NCI-H748 (cell line): ENCODE measurements around the gene CIPC.
A peak's percentile ranks its signal among the peaks of the same experiment; 100 is the strongest.

ENCODE experiments used
- DNase-seq: peaks from one replicate; lab custom pipeline; 2025; ENCODE audit not compliant: unreplicated experiment; lab: John Stamatoyannopoulos, UW

The CIPC gene

DNA sequence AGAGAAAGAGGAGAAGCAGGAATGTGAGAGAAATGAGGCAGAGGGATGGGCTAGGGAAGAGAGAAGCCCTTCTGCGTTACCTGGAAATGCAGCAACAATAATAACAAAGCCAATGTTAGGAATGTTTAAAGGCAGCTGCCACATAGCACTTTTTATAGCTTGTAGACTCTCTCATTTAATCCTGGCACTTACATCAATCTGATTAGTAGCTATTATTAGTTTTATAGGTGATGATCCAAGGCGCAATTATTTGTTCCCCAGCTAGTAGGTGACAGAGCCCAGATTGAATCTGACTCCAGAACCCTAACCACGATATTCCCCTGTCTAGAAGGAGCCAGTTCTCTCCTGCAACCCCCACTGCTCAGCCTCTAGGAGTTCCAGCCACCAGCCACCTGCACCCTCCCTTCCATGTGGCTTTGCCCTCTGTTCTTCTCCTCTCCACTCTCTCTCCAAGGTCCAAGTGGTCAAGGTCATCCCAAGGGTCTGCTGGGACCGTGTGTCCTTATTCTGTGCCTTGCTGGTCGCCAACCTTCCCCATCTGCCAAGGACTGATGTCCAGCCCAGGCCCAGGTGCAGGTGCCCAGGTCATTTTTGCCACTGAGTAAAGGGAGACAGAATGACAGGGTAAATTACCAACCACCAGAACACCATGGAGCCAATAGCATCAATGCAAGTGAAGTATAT, 29.4 kb upstream of the CIPC start:
- DNase-seq, result no peak

DNA sequence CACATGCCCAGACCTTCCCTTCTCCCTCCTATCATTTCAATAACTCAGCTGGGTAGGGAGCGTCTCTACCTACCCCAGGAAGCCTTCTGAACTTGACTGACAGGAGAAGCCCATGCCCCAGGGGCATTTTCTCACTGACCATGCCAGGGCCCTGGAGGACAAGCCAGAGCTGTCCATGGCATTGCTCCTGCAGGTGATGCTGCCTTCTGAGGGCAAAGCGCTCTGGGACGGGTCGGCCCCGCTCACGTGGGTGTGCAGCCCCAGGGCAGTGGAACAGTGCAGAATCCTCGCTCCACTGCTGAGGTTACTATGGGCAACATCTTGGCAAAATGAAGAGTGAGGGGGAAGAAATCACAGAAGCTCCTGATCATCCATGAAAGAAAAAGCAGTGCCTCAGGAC, 28.5 kb upstream of the CIPC start:
- no peak for DNase-seq

DNA sequence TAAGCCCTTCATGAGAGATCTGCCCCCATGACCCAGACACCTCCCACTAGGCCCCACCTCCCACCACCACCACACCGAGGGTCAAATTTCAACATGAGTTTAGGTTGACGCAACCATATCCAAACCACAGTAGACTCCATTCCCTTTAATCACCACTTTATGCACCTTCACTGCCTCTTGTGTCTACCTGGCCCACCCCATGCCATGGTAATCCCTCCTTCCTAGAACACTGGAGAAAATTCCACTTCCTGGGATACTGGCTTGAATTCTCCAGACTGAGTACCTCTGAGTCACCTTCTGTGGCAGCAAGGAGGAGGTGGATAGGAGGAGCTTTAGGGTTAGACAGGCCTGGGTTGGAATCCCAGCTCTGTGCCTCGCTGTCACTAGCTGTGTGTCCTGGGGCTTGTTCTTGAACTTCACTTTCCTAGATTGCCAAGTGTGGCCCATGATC, 26.1 kb upstream of the CIPC start:
- no peak for DNase-seq

DNA sequence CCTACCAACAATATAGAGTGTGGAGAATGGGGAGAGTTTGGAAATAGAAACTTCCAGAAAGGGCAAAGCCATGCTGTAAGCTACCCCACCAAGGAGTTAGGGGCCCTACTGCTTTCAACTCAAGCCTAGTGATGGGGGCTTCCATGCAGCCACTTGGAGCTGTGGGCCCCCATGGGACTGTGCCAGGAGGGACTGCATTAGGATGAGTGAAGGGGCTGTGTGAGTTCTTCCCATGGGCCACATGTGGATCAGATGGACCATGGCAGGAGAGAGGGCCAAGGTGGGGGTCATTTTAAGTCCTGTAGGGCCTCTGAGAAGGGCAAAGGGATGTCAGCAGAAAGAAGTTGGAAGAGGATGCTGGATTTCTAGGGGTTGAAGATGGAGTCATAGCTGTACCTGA, 23.1 kb upstream of the CIPC start:
- no peak for DNase-seq

DNA sequence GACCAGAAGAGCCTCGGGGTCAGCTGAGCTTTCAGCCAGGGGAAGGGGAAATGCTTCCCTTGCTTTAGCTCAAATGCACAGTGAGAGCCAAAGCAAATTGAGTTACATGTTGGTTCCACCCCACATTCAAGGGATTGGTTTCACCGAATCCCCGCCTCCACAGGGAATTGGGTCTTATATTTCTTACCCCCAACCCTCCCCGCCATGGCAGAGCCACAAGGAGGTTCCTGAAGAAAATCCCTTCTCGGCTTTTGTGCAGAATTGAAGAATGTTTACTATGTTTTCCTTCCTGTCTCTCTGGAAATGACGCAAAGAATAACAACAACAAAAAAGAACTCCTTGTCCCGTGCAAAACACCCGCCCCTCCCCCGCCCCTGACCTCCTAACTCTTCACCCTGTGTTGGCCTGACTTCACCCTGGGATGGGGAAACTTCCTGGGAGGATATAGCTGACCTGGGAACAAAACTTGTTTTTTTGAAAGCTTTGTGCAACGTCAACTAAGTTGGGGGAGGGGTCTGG, 21.9 kb upstream of the CIPC start:
- DNase-seq, result no peak

DNA sequence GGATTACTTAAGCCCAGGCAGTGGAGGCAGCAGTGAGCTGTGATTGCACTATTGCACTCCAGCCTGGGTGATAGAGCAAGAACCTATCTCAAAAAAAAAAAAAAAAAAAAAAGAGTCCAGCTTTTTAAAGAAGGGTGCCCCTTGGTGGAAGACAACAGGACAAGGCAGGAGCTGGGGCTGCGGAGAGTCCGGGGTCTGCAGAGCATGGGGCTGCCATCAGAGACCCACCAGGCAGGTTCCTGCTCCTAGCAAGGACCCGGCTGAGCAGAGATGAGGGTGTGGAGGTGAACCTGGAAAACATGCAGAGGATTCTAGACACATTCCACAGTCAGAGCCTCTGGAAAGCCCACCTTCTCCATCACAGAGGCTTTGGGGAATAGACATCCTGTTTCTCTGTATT, 21.0 kb upstream of the CIPC start:
- DNase-seq, result no peak

DNA sequence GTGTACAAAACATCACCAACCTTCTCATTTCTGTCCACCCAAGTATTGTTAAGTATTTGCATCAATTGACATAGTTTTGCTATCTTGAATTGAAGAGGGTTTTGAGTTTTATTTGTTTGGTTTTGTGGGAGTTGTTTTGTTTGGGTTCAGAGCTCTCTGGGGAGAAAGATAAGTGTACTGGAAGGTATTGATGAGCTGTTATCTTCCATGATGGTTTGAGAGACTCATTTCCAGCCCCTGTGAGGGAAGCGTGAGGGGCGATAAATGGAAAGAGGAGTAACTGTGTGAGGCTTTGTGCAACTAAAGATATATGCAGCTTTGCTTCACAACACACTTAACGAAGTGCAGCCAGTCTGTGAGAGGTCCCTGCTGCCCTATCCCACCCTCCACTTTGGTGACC, 15.7 kb upstream of the CIPC start:
- no peak for DNase-seq

DNA sequence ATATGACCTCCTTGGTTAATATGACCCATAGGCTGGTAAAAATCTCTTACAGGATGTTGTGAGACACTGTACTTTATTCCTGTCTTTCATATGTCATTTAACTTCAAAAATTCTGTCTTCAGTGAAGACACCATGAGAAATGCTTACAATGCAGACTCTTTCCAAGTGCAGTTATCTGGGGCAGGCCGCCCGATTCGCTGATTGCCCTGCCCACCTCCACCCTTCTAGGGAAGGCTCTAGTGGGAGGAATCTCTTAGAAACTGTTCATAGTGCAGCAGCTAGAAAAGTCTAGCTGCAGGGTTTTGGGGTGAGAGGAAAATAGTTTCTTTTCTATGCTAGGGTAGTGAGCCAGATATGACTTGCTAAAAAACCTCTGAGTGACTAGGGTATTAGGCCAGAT, 15.0 kb upstream of the CIPC start:
- DNase-seq, result no peak

DNA sequence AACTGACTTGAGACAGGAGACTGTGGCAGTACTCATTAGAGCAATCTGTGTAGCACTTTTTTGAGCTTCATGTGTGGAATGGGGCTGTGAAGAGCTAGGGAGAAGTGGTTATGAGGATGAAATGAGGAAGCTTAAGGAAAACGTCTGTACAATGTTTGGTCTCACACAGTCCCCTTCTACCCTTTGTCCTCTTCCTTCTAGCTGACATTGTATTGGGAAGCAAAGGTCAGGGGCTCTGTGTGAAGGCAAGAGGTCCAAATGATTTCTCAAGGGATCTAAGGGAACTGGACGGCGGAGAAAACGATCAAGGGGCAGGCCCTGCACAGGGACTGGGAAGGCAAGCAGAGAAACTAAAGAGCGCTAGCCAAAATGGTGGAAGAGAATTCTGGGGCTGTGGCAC, 13.1 kb upstream of the CIPC start:
- no peak for DNase-seq

DNA sequence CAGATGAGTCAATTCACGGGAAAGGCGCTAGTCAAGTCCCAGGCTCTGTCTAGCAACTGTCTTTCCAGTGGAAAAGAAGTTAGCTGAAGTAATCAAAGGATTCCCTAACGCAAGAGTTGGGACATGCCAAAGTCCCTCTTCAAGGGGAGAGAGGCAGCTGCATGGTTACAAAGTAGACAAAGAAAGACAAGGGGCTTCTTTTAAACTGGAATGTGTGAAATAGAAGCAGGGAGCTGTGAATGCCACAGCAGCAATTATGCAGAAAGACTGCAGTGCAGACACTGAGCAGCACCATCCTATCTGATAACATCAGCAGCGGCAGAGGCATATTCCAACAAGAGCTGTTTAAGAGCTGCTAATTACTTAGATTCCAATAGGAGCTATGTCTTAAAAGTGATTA, 12.5 kb upstream of the CIPC start:
- no peak for DNase-seq

DNA sequence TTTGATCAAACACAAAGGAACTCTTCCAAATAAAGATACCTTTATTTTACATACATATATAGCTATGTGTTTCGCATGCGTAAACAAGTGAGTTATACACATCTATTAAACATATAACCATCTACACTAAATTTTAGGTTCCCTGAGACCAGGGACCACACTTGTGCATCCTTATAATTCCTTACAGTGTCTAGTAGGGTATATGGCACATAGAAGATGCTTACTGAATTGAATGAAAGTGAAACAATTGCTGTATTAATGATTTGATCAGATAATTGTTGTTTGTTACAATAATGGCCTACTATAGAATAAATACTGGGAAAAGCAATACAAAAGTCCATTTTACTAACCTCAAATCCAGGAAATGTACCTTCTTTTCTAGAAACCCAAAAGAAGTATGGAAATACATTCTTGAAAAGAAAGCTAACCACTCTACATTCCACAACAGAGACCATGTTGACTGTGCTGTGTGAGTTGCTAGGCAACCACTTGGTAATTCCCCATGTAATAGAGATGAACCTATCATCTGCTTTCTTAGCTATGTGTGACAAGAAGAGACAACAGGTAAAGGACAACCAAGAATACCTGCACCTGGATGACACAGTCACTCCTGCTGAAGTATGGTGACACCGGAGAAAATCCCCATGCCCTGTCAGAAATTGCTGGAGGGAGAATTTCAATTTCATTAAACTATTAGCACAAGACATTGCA, 11.9 kb upstream of the CIPC start:
- DNase-seq, result peak; percentile 51

DNA sequence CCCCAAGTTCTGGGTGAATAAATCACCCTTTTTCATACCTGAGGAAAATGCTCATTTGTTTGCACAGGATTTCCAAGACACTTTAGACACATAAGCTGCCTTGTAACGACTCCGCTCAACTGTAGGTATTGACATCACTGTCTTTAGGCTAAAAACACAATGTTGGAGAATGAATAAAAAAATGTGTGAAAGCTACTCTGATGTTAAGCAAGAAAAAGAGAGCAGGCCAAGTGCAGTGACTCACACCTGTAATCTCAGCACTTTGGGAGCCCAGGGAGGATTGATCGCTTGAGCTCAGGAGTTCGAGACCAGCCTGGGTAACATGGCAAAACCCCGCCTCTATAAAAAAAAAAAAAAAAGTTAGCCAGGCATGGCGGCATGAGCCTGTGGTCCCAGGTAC, 11.1 kb upstream of the CIPC start:
- no peak for DNase-seq

DNA sequence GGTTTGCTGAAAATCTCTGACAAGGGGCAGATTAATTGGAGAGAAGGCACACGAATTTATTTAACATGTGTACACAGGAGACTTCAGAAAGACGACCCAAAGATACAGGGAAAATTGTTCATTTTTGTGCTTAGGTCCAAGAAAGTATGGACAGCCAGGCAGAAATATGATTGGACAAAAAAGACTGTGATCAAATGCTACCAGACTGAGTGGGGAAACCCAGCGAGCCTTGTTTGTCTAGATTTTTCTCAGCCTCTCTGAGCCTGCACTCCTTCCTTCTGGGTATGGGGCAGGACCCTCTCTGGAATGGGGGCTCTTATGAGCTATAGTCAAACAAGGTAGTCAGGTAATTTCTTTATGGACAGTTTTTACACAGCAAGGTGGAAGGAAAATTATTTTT, 10.4 kb upstream of the CIPC start:
- no peak for DNase-seq

DNA sequence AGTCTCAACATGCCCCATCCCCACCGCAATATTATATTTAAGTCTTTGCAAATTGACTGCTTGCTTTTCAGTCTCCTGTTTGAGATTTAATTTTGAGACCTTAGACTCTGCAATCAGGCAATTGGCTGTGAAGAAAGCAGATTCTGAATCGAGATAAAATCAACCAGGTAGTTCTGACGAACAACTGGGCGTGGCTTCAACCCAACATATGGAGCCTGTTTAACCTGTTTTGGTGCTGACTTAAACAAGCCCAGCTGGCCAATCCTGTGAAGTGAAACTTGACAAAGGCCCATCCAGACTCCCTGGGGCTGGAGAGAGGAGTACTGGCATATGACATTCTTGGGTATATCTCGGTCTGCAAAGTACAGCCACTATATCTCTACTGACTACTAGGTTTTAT, 9.8 kb upstream of the CIPC start:
- peak; percentile 98 for DNase-seq

DNA sequence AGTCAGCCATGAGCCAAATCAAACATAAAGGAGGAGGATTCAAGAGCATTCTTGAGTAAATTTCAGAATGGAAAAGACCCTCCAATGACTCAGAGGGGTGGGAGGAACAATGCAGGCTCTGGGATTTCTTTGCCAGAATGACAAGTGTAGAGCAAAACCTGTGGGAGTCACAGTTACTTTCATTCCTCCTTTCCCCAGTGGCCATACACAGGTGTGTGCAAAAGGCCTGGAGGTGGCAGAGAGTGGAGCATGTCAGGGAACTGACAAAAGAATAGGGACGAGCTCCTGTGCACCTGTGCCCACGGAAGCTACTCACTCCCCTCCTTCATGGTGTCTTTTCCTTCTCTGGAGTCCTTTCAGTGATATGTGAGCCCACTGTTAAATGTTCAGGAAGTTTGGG, 9.4 kb upstream of the CIPC start:
- DNase-seq, result peak; percentile 40

DNA sequence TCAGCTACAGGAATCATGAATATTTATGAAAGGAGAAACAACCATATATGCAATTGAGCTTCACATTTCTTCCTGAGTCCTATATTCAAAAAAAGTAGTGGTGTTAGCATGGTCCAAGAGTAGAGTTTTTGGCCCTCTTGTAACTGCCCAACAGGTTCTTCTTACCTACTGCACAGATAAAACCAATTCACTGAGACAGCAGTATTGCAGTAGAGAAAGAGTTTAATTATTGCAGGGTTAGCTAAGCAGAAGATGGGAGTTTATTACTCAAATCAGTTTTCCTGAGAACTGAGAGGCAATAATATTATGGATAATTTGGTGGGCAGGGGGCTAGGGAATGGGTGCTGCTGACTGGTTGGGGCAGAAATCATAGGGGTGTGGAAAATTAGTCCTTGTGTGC, 6.5 kb upstream of the CIPC start:
- no peak for DNase-seq

DNA sequence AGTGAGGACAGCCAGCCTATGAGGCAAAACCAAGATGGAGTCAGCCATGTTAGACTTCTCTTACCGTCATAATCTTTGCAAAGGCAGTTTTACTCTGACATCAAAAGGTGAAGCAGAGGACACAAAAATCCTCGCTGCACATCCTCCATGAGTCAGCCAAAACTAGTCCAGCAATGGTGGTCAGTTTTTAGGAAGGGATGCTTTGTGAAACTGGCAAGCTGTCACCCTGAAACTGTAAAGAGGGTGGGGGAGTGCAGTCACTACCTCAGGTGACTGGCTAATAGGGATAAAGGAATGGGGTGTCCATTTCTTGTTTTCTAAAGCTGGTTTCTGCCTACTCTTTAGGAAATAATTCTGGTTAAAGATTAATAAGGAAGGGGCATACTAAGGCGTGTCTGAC, 5.4 kb upstream of the CIPC start:
- no peak for DNase-seq

DNA sequence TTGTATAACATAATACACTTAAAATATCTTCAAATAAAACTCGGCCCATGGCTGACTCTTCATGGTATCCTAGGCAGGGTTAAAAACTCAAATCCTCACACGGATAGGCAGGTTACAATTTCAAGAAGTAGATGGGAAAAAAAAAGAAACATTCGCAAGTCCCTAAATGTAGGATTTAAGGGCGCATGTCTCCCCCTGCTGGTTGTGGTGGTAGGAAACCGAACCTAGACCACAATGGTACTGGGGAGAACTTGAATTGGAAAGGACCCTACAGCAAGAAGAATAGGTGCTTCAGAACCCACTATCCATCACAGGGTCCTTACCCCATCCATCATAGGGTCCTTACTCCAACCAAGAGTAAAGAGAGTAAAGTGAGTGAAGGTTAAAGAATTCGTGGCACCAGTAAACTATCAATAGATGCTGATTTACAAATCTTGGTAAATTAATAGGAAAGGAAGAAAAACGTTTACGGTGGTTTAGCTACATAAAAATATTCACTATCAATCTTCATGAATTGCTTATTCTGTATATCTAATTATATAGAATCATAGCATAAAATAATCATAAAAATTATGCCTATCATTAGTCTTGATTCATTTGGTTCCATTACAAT, 3.3 kb upstream of the CIPC start:
- peak; percentile 85 for DNase-seq

DNA sequence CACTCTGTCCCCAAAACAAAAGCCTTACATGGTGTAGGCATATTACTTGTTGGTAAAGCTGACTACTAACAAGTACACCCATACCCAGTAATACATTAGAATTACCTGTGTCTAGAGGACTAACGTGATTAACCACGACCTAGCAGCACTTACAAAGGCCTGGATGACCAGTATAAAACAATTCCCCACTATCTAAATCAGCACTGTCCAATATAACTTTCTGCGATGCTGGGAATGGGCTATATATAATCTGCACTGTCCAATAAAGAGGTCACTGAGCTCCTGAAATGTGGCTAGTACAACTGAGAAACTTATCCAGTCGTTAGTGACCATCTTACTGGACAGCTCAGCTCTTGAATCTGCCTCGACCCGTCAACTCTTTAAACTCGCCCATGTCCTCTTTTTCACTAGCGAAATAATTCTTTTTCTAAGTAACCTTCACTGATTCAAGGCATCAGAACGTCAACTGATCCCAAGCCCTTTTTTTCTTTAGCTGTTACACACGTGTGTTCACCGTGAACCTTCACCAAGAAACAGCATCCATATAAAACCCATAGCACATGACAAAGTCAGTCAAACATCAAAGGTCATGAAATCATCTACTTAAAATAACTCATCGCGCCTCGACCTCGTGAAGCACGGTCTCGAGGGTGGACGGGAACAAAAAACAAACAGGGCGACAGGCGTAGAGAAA, 905 bp upstream of the CIPC start:
- peak; percentile 67 for DNase-seq

DNA sequence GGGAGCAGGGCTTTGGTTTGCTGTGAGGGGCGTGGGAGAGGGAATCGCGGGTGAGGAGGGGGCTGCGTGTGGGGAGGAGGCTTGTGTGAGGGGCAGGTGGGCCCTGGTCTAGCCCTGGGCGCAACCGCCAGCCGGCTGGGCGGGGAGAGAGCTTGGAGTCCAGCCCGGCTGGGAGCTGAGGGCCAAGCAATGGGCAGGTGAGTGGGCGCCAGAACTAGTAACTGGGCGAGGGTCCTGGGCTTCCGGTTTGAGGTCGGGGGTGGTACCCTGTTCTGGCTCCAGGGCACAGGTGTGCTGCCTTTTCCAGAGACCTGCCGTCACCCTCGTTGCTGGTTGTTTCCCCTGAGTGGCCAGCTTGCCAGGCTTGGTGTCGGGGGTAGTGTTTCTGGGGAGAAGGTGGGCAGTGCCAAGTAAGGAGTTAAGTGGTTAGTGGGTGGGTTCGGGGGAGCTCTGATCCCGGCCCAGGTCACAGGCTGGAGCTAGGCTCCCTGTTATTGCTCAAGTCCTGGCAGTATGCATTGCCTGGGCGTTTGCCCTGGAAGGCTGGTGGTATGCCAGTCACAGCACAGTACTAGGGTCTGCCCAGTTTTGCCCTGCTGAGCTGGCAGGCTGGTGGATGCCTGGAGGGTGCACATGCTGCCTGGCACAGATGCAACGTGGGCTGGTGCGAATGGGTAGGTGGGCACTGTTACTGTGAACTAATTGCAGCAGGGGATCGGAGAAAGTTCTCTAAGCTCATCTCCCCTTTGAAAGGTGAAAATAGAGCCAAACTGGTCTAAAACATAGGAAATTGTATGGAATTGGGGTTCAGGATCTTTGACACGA, 683 bp downstream of the CIPC start:
- DNase-seq, result peak; percentile 46
